ENCODE results near the gene TBX18.

Gene TBX18

GRCh38 chr6:84738996-84739865 is 25.2 kb downstream of the TBX18 start:
- TF ChIP-seq POLR2AphosphoS5 (IDR thresholded peaks at IDR 0.05; ENCODE audit: low read depth, low read length) (no peak), TAF1 (IDR thresholded peaks at IDR 0.05; ENCODE audit: borderline replicate concordance, low read depth, low read length) (no peak), POLR2A (IDR thresholded peaks at IDR 0.05; ENCODE audit: low read depth, low read length) (no peak)
- DNase-seq (ENCODE audit: insufficient read length), result no peak
- no peak for FAIRE-seq

- DNase-seq (ENCODE audit: insufficient read length) (no peak), FAIRE-seq (no peak)
- no peak for TF ChIP-seq POLR2A (IDR thresholded peaks at IDR 0.05; ENCODE audit: low read depth, low read length)
Observed at GRCh38 chr6:84733889-84734288, 30.5 kb downstream of the TBX18 start.

- FAIRE-seq (no peak), DNase-seq (ENCODE audit: insufficient read length) (no peak)
Observed at GRCh38 chr6:84731901-84732300, 32.5 kb downstream of the TBX18 start.

GRCh38 chr6:84731401-84731800 is 33.0 kb downstream of the TBX18 start:
- no peak for FAIRE-seq
- no peak for DNase-seq (ENCODE audit: insufficient read length)
- TF ChIP-seq POLR2AphosphoS5 (IDR thresholded peaks at IDR 0.05; ENCODE audit: low read depth, low read length) (no peak), POLR2A (IDR thresholded peaks at IDR 0.05; ENCODE audit: low read depth, low read length) (no peak), TAF1 (IDR thresholded peaks at IDR 0.05; ENCODE audit: borderline replicate concordance, low read depth, low read length) (no peak)

More at GRCh38 chr6:84731901-84732300, 32.5 kb downstream of the TBX18 start:
- TF ChIP-seq POLR2AphosphoS5 (IDR thresholded peaks at IDR 0.05; ENCODE audit: low read depth, low read length), result no peak
- no peak for TF ChIP-seq POLR2A (IDR thresholded peaks at IDR 0.05; ENCODE audit: low read depth, low read length)
- TF ChIP-seq TAF1 (IDR thresholded peaks at IDR 0.05; ENCODE audit: borderline replicate concordance, low read depth, low read length), result no peak

GRCh38 chr6:84728602-84729001 is 35.8 kb downstream of the TBX18 start:
- TF ChIP-seq POLR2A (IDR thresholded peaks at IDR 0.05; ENCODE audit: low read depth, low read length), result no peak
- no peak for TF ChIP-seq POLR2AphosphoS5 (IDR thresholded peaks at IDR 0.05; ENCODE audit: low read depth, low read length)
- no peak for TF ChIP-seq TAF1 (IDR thresholded peaks at IDR 0.05; ENCODE audit: borderline replicate concordance, low read depth, low read length)
- no peak for DNase-seq (ENCODE audit: insufficient read length)
- no peak for FAIRE-seq

- TF ChIP-seq POLR2AphosphoS5 (IDR thresholded peaks at IDR 0.05; ENCODE audit: low read depth, low read length) (no peak), TAF1 (IDR thresholded peaks at IDR 0.05; ENCODE audit: borderline replicate concordance, low read depth, low read length) (no peak), POLR2A (IDR thresholded peaks at IDR 0.05; ENCODE audit: low read depth, low read length) (no peak)
- no peak for FAIRE-seq
- DNase-seq (ENCODE audit: insufficient read length), result no peak
Observed at GRCh38 chr6:84719152-84719551, 45.2 kb downstream of the TBX18 start.

GRCh38 chr6:84718038-84718955 is 46.1 kb downstream of the TBX18 start:
- DNase-seq (ENCODE audit: insufficient read length), result no peak

GRCh38 chr6:84709121-84709520 is 55.3 kb downstream of the TBX18 start:
- no peak for DNase-seq (ENCODE audit: insufficient read length)
- TF ChIP-seq POLR2A (IDR thresholded peaks at IDR 0.05; ENCODE audit: low read depth, low read length), result no peak
- no peak for TF ChIP-seq POLR2AphosphoS5 (IDR thresholded peaks at IDR 0.05; ENCODE audit: low read depth, low read length)
- TF ChIP-seq TAF1 (IDR thresholded peaks at IDR 0.05; ENCODE audit: borderline replicate concordance, low read depth, low read length), result no peak
- FAIRE-seq, result no peak

More at GRCh38 chr6:84718038-84718955, 46.1 kb downstream of the TBX18 start:
- TF ChIP-seq POLR2AphosphoS5 (IDR thresholded peaks at IDR 0.05; ENCODE audit: low read depth, low read length) (no peak), TAF1 (IDR thresholded peaks at IDR 0.05; ENCODE audit: borderline replicate concordance, low read depth, low read length) (no peak), POLR2A (IDR thresholded peaks at IDR 0.05; ENCODE audit: low read depth, low read length) (no peak)
- FAIRE-seq, result no peak

- DNase-seq (ENCODE audit: insufficient read length) (no peak), FAIRE-seq (no peak)
- TF ChIP-seq TAF1 (IDR thresholded peaks at IDR 0.05; ENCODE audit: borderline replicate concordance, low read depth, low read length), result no peak
- TF ChIP-seq POLR2A (IDR thresholded peaks at IDR 0.05; ENCODE audit: low read depth, low read length), result no peak
- no peak for TF ChIP-seq POLR2AphosphoS5 (IDR thresholded peaks at IDR 0.05; ENCODE audit: low read depth, low read length)
Observed at GRCh38 chr6:84707171-84707570, 57.2 kb downstream of the TBX18 start.

GRCh38 chr6:84696166-84696565 is 68.2 kb downstream of the TBX18 start:
- FAIRE-seq (no peak), DNase-seq (ENCODE audit: insufficient read length) (no peak)
- TF ChIP-seq TAF1 (IDR thresholded peaks at IDR 0.05; ENCODE audit: borderline replicate concordance, low read depth, low read length) (no peak), POLR2AphosphoS5 (IDR thresholded peaks at IDR 0.05; ENCODE audit: low read depth, low read length) (no peak), POLR2A (IDR thresholded peaks at IDR 0.05; ENCODE audit: low read depth, low read length) (no peak)

- FAIRE-seq, result no peak
- TF ChIP-seq POLR2A (IDR thresholded peaks at IDR 0.05; ENCODE audit: low read depth, low read length) (no peak), POLR2AphosphoS5 (IDR thresholded peaks at IDR 0.05; ENCODE audit: low read depth, low read length) (no peak), TAF1 (IDR thresholded peaks at IDR 0.05; ENCODE audit: borderline replicate concordance, low read depth, low read length) (no peak)
- no peak for DNase-seq (ENCODE audit: insufficient read length)
Observed at GRCh38 chr6:84691978-84692623, 72.3 kb downstream of the TBX18 start.
